NCI-H128 (cell line): ENCODE measurements around the gene KCNC3.

Source experiments
- DNase-seq: peaks from one replicate; lab custom pipeline; 2025; ENCODE audit not compliant: unreplicated experiment; lab: John Stamatoyannopoulos, UW

Gene KCNC3

DNA sequence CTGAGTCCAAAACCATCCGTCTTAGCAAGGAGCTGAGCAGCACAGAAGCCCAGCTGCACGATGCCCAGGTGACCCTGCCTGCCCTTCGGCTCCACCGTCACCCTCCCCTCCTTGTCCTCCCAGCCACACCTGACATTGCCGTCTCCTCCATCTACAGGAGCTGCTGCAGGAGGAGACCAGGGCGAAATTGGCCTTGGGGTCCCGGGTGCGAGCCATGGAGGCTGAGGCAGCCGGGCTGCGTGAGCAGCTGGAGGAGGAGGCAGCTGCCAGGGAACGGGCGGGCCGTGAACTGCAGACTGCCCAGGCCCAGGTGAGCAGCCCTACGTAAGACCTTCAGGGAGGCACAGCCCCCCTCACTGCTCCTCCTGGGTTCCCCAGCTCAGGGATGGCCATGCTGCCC is 49.1 kb downstream of the KCNC3 start:
- DNase-seq, result no peak

GRCh38 chr19:50277966-50278580 is 51.1 kb downstream of the KCNC3 start:
- DNase-seq, result no peak

GRCh38 chr19:50276370-50277063 is 52.7 kb downstream of the KCNC3 start:
- no peak for DNase-seq

- DNase-seq, result no peak
Measured at GRCh38 chr19:50275577-50276368, 53.4 kb downstream of the KCNC3 start.

DNA sequence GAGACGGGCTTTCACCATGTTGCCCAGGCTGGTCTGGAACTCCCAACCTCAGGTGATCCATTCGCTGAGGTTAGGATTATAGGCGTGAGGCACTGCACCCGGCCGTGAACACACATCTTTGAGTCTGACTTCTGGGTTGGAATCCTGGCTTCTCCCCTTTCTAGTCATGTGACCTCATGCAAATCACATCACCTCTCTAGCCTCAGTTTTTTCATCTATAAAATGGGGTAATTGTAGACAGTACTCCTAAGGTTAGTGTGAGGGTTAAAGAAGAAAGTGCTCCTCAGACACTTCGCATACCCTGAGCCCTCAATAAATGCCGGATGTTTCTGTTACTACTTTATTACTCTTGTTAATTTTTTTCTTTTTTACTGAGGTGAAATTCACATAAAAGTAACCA is 55.4 kb downstream of the KCNC3 start:
- DNase-seq, result no peak

- no peak for DNase-seq
Measured at GRCh38 chr19:50272263-50272897, 56.8 kb downstream of the KCNC3 start.

GRCh38 chr19:50269653-50270052 is 59.5 kb downstream of the KCNC3 start:
- DNase-seq, result no peak

DNA sequence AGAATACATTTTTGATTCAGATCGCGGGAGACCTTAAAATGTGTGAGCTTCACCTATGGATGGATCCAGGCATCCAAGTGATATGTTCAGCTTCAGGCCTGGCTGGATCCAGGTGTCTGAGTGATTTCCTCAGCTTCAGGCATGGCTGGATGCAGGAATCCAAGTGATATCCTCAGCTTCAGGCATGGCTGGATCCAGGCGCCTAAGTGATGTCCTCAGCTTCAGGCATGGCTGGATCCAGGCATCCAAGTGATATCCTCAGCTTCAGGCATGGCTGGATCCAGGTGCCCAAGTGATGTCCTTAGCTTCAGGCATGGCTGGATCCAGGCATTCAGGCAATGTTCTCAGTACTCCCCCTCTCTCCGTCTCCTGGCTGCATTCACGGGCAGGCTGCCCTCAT is 60.7 kb downstream of the KCNC3 start:
- DNase-seq, result no peak

DNA sequence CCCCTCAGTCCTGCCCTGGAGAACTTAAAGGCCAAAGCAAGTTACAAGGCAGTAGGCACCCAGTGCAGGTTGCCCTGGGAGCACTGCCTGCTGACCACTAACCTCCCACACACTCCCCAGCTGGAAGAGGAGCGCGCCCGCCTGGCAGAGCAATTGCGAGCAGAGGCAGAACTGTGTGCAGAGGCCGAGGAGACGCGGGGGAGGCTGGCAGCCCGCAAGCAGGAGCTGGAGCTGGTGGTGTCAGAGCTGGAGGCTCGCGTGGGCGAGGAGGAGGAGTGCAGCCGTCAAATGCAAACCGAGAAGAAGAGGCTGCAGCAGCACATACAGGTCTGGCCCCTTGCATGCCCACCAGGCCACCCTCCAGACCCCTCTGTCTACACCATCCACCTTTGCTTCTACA is 61.1 kb downstream of the KCNC3 start:
- DNase-seq, result no peak

- no peak for DNase-seq
Measured at GRCh38 chr19:50266896-50267295, 62.3 kb downstream of the KCNC3 start.

DNA sequence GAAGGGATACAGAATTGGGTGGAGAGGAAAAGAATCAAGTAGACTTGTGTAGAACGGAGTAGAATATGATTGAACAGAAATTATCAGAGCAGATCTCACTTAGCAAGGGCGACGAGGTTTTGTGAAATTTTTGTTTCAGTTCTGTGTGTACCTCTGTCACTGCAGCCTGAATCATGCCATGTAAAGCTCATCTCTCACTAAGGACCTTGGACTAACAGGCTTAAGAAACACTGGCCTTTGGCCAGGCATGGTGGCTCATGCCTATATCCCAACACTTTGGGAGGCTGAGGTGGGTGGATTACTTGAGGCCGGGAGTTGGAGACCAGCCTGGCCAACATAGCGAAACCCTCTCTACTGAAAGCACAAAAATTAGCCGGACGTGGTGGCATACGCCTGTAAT is 63.1 kb downstream of the KCNC3 start:
- no peak for DNase-seq

- no peak for DNase-seq
Measured at GRCh38 chr19:50264483-50265186, 64.5 kb downstream of the KCNC3 start.

GRCh38 chr19:50263176-50263575 is 66.0 kb downstream of the KCNC3 start:
- DNase-seq, result no peak
